Cardiac fibroblast (primary cell): ENCODE data around the gene ZDHHC3.
A peak's percentile ranks its signal among the peaks of the same experiment; 100 is the strongest.
"Not testable (repeated sequence)": the region's sequence is repeated elsewhere in the genome, so short reads cannot be mapped to it uniquely, and the experiment has no call there.

Experiments
- DNase-seq, 2 donors: peaks; one replicate each; pipeline versions ENCODE4 v3.0.0 to v3.0.0-alpha.2; 2010; ENCODE audit warnings: low read depth in 2 of 2
- H3K4me3 ChIP-seq, 2 donors: replicated peaks in 1 of 2; 1 replicate in 1 of 2; 2 replicates in 1 of 2; pipeline ENCODE4 v1.5.1; 2011; ENCODE audit warnings: low read depth in 2 of 2, low read length in 2 of 2, mild to moderate bottlenecking in 2 of 2, moderate library complexity in 1 of 2
- CTCF ChIP-seq: IDR thresholded peaks from one replicate; pipeline ENCODE4 v1.5.1; 2011; ENCODE audit warnings: low read depth, mild to moderate bottlenecking, low read length, inconsistent platforms

Gene ZDHHC3

GRCh38 chr3:44989636-44990373 lies 13.8 kb upstream of the ZDHHC3 start:
- no peak overlapping the region for H3K4me3 ChIP-seq
- TF ChIP-seq CTCF = no peak
- no peak for DNase-seq

GRCh38 chr3:44989141-44989540 lies 13.2 kb upstream of the ZDHHC3 start:
- DNase-seq = no peak
- H3K4me3 ChIP-seq = no peak overlapping the region
- no peak for TF ChIP-seq CTCF

- peak; percentile 56 for TF ChIP-seq CTCF
- no peak overlapping the region for H3K4me3 ChIP-seq
- peak; percentile 26 to 28 for DNase-seq
Measured at GRCh38 chr3:44988073-44988472, 12.1 kb upstream of the ZDHHC3 start.

- H3K4me3 ChIP-seq = no peak overlapping the region
- no peak for DNase-seq
- TF ChIP-seq CTCF = no peak
Measured at GRCh38 chr3:44987332-44987731, 11.4 kb upstream of the ZDHHC3 start.

- not testable (repeated sequence) for H3K4me3 ChIP-seq, DNase-seq
Measured at GRCh38 chr3:44986330-44986729, 10.4 kb upstream of the ZDHHC3 start.

GRCh38 chr3:44984335-44984734 lies 8.4 kb upstream of the ZDHHC3 start:
- H3K4me3 ChIP-seq = no peak overlapping the region
- TF ChIP-seq CTCF = no peak
- DNase-seq = no peak

GRCh38 chr3:44983484-44983941 lies 7.5 kb upstream of the ZDHHC3 start:
- no peak for TF ChIP-seq CTCF
- no peak for DNase-seq
- H3K4me3 ChIP-seq = no peak overlapping the region
